Left renal cortex interstitium (tissue), 4 donors: ENCODE data around the gene PBX1. TPM values are rescaled to one million over a fixed set of nuclear protein-coding genes. Genes with fewer than 3 reads are reported as not detected.

ENCODE experiments used
- DNase-seq, 4 donors: peaks; one replicate each; pipeline ENCODE4 v3.0.0-alpha.2; 2013; ENCODE audit warnings: low read depth in 4 of 4, low spot score in 2 of 4, missing footprints in 1 of 4
- polyA plus RNA-seq, 4 donors: library from polyadenylated mRNA; unstranded; fragments of 120-200 nt; gene quantifications; one replicate each; pipeline ENCODE4 v1.2.1, GENCODE V29; 2013; ENCODE audit not compliant: insufficient read length in 4 of 4

The PBX1 gene
- polyA plus RNA-seq, 4 donors: 156 to 177 (median 163) TPM

GRCh38 chr1:164742745-164743144 lies 183.8 kb downstream of the PBX1 start:
- DNase-seq: no peak

GRCh38 chr1:164743976-164744375 lies 185.0 kb downstream of the PBX1 start:
- DNase-seq: no peak

GRCh38 chr1:164745736-164746135 lies 186.8 kb downstream of the PBX1 start:
- DNase-seq: no peak

DNA sequence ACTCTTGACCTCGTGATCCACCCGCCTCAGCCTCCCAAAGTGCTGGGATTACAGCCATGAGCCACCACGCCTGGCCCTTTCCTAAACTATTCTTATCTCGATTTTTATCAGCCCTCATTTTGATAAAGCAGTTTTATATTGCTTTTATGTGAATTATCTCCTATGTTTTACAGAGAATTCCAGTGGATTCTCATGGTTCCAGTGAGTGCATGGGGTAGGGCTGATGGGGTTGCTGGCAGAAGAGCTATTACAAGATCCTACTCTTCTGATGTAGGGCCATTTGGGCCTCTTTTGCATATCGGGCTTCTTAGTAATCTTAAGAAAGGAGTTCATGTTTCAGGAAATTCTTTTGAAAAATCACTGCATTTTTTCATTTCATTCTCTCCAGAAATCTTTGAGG lies 187.6 kb downstream of the PBX1 start:
- no peak for DNase-seq

- DNase-seq: no peak
Measured at GRCh38 chr1:164748253-164748899, 189.4 kb downstream of the PBX1 start.

- no peak for DNase-seq
Measured at GRCh38 chr1:164753521-164754077, 194.6 kb downstream of the PBX1 start.

DNA sequence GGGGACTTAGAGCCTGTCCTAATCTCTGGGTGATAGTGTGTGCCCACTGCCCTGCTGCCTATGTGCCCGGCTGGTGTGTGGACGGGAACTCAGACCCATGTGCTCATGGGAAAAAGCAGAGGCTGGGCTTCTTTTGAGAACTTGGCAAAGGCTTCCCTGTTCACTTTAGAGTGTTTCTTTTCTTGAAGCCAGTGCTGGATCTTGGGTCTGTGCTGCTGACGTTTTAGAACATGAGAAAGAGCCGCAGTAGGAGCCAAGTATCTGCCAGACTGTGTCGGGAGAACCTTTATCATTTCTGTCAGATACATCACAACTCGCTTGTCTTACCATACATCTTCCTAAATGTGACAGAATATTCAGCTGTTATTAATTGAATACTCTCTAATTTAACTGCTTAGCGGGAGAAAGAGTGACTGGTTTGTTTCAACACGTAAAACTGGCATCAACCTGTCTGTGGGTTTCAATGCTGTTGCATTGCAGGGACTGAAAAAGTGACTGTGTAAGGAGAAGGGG lies 195.2 kb downstream of the PBX1 start:
- no peak for DNase-seq

DNA sequence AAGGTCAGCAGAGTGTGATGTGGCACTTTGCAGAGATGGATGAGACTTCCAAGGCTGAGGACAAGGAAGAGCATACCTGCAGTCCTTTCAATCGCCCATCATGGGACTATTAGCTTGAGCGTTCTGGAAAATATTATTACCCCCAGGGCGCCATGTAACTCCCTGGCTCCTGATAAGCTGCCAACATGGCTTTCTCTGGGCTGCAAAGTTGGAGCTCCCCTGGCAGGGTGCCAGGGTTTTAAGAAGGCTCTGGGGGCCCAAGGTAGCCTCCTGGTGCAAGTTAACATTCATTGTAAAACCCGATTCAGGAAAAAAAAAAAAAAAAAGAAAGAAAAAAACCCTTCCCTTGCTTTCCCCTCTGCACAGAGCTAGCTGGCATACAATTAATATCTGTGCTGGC lies 196.7 kb downstream of the PBX1 start:
- no peak for DNase-seq

DNA sequence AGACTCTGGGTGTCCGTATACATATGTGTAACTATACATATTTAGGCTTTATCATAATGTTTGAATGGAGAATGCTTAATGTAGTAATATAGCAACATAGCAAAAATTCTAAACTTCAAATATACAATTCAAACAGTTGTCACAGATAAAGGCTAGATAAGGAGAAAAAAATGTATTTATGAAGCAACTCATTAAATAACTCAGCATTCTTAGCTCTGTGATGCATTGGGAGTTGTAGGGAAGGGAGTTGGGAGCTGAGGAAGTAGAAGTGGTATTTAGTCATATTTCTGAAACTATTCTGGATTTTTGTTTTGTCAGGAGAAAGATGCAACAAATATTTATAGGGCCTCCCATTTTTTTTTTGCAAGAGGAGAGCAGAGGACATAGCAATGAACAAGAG lies 197.8 kb downstream of the PBX1 start:
- no peak for DNase-seq

GRCh38 chr1:164757625-164758024 lies 198.6 kb downstream of the PBX1 start:
- no peak for DNase-seq

GRCh38 chr1:164759144-164759920 lies 200.3 kb downstream of the PBX1 start:
- DNase-seq: no peak

- DNase-seq: no peak
Measured at GRCh38 chr1:164759979-164760469, 201.0 kb downstream of the PBX1 start.

DNA sequence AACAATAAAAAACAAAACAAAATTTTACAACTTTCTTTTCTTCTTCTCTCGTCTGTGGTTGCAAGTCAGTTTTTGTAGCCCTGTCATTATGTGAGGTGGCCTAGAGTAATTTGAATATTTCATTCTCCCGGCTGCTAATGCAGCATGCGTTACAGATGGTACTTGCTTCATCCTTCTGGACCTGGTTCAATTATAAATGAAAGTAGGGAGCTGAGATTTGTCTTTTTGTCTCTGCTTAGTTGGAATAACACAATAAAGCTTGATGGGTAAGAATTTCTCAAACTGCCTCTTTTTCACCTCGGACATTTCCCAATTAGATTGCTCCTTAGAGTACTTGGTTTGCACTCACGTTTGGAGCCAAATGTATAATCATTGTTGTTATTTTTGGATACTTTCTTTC lies 201.6 kb downstream of the PBX1 start:
- DNase-seq: no peak

GRCh38 chr1:164761009-164761408 lies 202.0 kb downstream of the PBX1 start:
- no peak for DNase-seq

- DNase-seq: no peak
Measured at GRCh38 chr1:164763098-164763497, 204.1 kb downstream of the PBX1 start.

DNA sequence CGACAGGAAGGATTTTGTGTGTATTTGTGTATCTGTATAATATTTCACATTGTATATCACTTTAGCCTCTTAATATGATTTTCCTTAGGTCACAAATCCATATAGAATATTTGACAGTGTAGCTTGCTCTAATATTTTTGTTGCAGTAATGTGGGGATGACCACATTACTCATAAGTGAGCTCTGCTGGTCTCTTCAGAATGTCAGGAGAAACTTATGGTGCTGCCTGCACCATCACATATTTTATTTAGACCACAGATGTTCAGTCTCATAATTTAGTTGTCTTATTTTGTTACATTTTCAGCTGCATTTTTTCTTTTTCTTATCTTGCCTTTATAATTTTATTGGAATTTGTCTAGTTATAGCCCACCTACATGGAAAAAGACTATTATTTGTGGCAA lies 205.3 kb downstream of the PBX1 start:
- DNase-seq: no peak

- no peak for DNase-seq
Measured at GRCh38 chr1:164765557-164765956, 206.6 kb downstream of the PBX1 start.

- DNase-seq: no peak
Measured at GRCh38 chr1:164765992-164766720, 207.2 kb downstream of the PBX1 start.

DNA sequence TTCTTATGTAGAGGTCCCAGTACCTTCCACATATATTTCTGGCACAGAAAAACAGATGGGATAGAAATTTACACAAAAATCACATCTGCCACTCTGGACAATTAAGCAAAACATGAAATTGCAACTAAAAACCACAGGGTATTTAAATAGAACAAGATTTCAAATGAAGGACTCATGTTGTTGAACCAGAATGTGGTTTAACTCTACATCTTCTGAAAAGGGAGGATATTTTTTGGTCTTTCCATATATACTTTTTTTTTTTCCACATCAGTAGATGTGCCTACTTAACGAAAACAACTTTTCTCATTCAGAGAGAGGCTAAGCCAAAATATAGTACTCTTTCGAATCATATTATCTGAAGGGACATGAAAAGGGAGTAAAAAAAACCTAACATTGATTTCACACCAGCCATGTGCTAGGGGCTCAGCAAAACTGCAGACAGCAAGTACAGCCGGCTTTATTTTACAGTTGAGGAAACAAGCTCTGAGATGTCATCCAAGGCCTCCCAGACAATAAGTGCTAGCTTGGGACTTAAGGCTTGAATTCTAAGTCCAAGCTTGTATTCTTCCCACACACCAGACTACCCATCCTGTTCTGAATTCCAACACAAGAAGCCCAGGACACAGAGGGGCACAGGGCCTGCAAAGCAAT lies 208.9 kb downstream of the PBX1 start:
- DNase-seq: no peak

DNA sequence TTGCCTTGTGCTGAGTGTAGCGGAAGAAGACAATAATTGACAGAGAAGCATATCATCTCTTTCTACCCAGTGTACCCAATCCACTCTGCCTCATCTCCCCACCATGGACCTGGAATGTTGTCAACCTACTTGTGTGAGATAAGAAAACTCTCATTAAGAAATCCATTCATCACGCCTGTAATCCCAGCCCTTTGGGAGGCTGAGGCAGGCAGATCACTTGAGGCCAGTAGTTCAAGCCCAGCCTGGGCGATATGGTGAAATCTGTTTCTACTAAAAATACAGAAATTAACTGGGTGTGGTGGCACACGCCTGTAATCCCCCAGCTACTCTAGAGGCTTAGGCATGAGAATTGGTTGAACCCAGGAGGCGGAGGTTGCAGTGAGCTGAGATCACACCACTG lies 209.6 kb downstream of the PBX1 start:
- DNase-seq: no peak
